GM23338 (cell line): ENCODE results near the gene HOXB4.

Experiments used
- CREB1 ChIP-seq: fragments of 250-450 bp; sonication (Bioruptor Pico); IDR thresholded peaks from 2 replicates; pipeline ENCODE4 v1.5.0; 2020; ENCODE audit warnings: low read depth, mild to moderate bottlenecking, moderate library complexity
- EZH2 ChIP-seq: fragments of 200-600 bp; sonication (generic); IDR thresholded peaks from one replicate; pipeline ENCODE4 v1.8.0; 2017; ENCODE audit warnings: antibody characterized with exemption, mild to moderate bottlenecking, low read depth; ENCODE audit not compliant: unreplicated experiment
- EZH2phosphoT487 ChIP-seq: fragments of 200-600 bp; sonication (generic); IDR thresholded peaks from one replicate; pipeline ENCODE4 v1.8.1; 2018; ENCODE audit warnings: antibody characterized with exemption; ENCODE audit not compliant: unreplicated experiment
- JUNB ChIP-seq: IDR thresholded peaks from one replicate; pipeline ENCODE4 v1.6.1; 2016; ENCODE audit warnings: antibody characterized with exemption; ENCODE audit not compliant: unreplicated experiment
- POLR2AphosphoS5 ChIP-seq: IDR thresholded peaks from 2 replicates; pipeline ENCODE4 v1.6.1; 2016; ENCODE audit warnings: antibody characterized with exemption, low read depth
- REST ChIP-seq: IDR thresholded peaks from one replicate; pipeline ENCODE4 v1.6.1; 2018; ENCODE audit warnings: antibody characterized with exemption; ENCODE audit not compliant: unreplicated experiment
- STAT1 ChIP-seq: IDR thresholded peaks from one replicate; pipeline ENCODE4 v1.6.1; 2016; ENCODE audit warnings: antibody characterized with exemption; ENCODE audit not compliant: unreplicated experiment
- ZNF114 ChIP-seq: fragments of 250-450 bp; sonication (Bioruptor Pico); IDR thresholded peaks from 2 replicates; pipeline ENCODE4 v1.5.0; 2020; ENCODE audit warnings: mild to moderate bottlenecking, moderate library complexity
- TF ChIP-seq, protein P1 (sequence below), 2 experiments: fragments of 200-600 bp in 1 of 2; sonication (generic) in 1 of 2; conservative IDR thresholded peaks; 2 replicates each; pipeline versions ENCODE4 v1.5.1 to v1.6.1; 2016 to 2017; ENCODE audit warnings: antibody characterized with exemption in 2 of 2, low read depth in 2 of 2, mild to moderate bottlenecking in 2 of 2, moderate library complexity in 1 of 2
- TF ChIP-seq, protein P2 (sequence below): IDR thresholded peaks from 2 replicates; pipeline ENCODE4 v1.6.1; 2016; ENCODE audit warnings: antibody characterized with exemption

GRCh38 chr17:48592577-48592976, 14.4 kb upstream of the HOXB4 start:
- TF ChIP-seq EZH2 = peak; percentile 93
- TF ChIP-seq POLR2AphosphoS5 = no peak
- TF ChIP-seq, protein P1, sequence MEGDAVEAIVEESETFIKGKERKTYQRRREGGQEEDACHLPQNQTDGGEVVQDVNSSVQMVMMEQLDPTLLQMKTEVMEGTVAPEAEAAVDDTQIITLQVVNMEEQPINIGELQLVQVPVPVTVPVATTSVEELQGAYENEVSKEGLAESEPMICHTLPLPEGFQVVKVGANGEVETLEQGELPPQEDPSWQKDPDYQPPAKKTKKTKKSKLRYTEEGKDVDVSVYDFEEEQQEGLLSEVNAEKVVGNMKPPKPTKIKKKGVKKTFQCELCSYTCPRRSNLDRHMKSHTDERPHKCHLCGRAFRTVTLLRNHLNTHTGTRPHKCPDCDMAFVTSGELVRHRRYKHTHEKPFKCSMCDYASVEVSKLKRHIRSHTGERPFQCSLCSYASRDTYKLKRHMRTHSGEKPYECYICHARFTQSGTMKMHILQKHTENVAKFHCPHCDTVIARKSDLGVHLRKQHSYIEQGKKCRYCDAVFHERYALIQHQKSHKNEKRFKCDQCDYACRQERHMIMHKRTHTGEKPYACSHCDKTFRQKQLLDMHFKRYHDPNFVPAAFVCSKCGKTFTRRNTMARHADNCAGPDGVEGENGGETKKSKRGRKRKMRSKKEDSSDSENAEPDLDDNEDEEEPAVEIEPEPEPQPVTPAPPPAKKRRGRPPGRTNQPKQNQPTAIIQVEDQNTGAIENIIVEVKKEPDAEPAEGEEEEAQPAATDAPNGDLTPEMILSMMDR (conservative IDR thresholded peaks at IDR 0.05; ENCODE audit: low read depth in 2 of 2) = no peak
- peak; percentile 20 for TF ChIP-seq EZH2phosphoT487
- TF ChIP-seq STAT1 = no peak
- no peak for TF ChIP-seq JUNB
- TF ChIP-seq CREB1 (CRISPR knock-in tag) = no peak
- TF ChIP-seq REST = no peak
- TF ChIP-seq, protein P2, sequence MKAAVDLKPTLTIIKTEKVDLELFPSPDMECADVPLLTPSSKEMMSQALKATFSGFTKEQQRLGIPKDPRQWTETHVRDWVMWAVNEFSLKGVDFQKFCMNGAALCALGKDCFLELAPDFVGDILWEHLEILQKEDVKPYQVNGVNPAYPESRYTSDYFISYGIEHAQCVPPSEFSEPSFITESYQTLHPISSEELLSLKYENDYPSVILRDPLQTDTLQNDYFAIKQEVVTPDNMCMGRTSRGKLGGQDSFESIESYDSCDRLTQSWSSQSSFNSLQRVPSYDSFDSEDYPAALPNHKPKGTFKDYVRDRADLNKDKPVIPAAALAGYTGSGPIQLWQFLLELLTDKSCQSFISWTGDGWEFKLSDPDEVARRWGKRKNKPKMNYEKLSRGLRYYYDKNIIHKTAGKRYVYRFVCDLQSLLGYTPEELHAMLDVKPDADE = no peak
- no peak for TF ChIP-seq ZNF114 (CRISPR knock-in tag)
